GM23338 (cell line): ENCODE data around the gene ZBTB20. TPM values are rescaled to one million over a fixed set of nuclear protein-coding genes. Genes with fewer than 3 reads are reported as not detected.

ENCODE experiments used
- ATAC-seq: fragments of 200-7000 bp; cut with Tn5 transposase; 3 replicates; pipeline ENCODE4 v1.9.1; 2020
- DNase-seq: peaks from one replicate; pipeline ENCODE4 v3.0.0-alpha.2; 2015; ENCODE audit warnings: low spot score
- H2AFZ ChIP-seq: fragments of 200-600 bp; sonication (generic); 2 replicates; pipeline ENCODE4 v1.8.0; 2016; ENCODE audit warnings: antibody characterized with exemption, mild to moderate bottlenecking, moderate library complexity
- H3F3A ChIP-seq: fragments of 200-600 bp; sonication (generic); replicated peaks from 2 replicates; pipeline ENCODE4 v1.8.0; 2017; ENCODE audit warnings: antibody characterized with exemption, mixed run types, low read depth
- H3K27ac ChIP-seq: fragments of 200-600 bp; sonication (generic); 2 replicates; pipeline ENCODE4 v1.6.1; 2016; ENCODE audit warnings: low read depth
- H3K27me3 ChIP-seq: fragments of 200-600 bp; sonication (generic); 2 replicates; pipeline ENCODE4 v1.8.0; 2016; ENCODE audit warnings: mild to moderate bottlenecking, mixed run types, moderate library complexity; ENCODE audit not compliant: insufficient read depth
- H3K36me3 ChIP-seq: fragments of 200-600 bp; sonication (generic); 2 replicates; pipeline ENCODE4 v1.8.0; 2016; ENCODE audit warnings: mild to moderate bottlenecking; ENCODE audit not compliant: insufficient read depth
- H3K4me1 ChIP-seq: fragments of 200-600 bp; sonication (generic); 2 replicates; pipeline ENCODE4 v1.8.0; 2016; ENCODE audit warnings: mild to moderate bottlenecking, moderate library complexity; ENCODE audit not compliant: insufficient read depth
- H3K4me2 ChIP-seq: fragments of 200-600 bp; sonication (generic); 2 replicates; pipeline ENCODE4 v1.7.1; 2017; ENCODE audit warnings: mixed run types
- H3K4me3 ChIP-seq: fragments of 200-600 bp; sonication (generic); 2 replicates; pipeline ENCODE4 v1.6.1; 2016; ENCODE audit warnings: mixed run types
- H3K79me2 ChIP-seq: fragments of 200-600 bp; sonication (generic); replicated peaks from 2 replicates; pipeline ENCODE4 v1.8.0; 2017; ENCODE audit warnings: mild to moderate bottlenecking; ENCODE audit not compliant: insufficient read depth
- H3K9me2 ChIP-seq: fragments of 200-600 bp; sonication (generic); 2 replicates; pipeline ENCODE4 v1.8.0; 2017; ENCODE audit not compliant: insufficient read depth
- H4K20me1 ChIP-seq: fragments of 200-600 bp; sonication (generic); replicated peaks from 2 replicates; pipeline ENCODE4 v1.8.0; 2017; ENCODE audit warnings: mild to moderate bottlenecking; ENCODE audit not compliant: insufficient read depth
- H3K27ac Mint-ChIP-seq: 2 replicates; pipeline ENCODE4 v1.8.0; 2020; ENCODE audit warnings: inconsistent platforms, mild to moderate bottlenecking, moderate library complexity, mixed read lengths
- H3K27me3 Mint-ChIP-seq: 3 replicates; pipeline ENCODE4 v1.8.0; 2022; ENCODE audit warnings: low read depth, mild to moderate bottlenecking, moderate library complexity, mixed read lengths, inconsistent platforms; ENCODE audit not compliant: insufficient read depth, poor library complexity
- H3K36me3 Mint-ChIP-seq: 3 replicates; pipeline ENCODE4 v1.8.0; 2021; ENCODE audit warnings: low read depth, mild to moderate bottlenecking, inconsistent platforms, moderate library complexity, mixed read lengths
- H3K4me1 Mint-ChIP-seq: 3 replicates; pipeline ENCODE4 v1.8.0; 2020; ENCODE audit warnings: mild to moderate bottlenecking, inconsistent platforms, mixed read lengths
- H3K4me3 Mint-ChIP-seq: 3 replicates; pipeline ENCODE4 v1.8.0; 2021; ENCODE audit warnings: moderate library complexity, mild to moderate bottlenecking, inconsistent platforms, mixed read lengths
- H3K9me3 Mint-ChIP-seq: 3 replicates; pipeline ENCODE4 v1.8.0; 2020; ENCODE audit warnings: moderate library complexity, mild to moderate bottlenecking, inconsistent platforms, mixed read lengths
- CREB1 ChIP-seq: fragments of 250-450 bp; sonication (Bioruptor Pico); IDR thresholded peaks from 2 replicates; pipeline ENCODE4 v1.5.0; 2020; ENCODE audit warnings: low read depth, mild to moderate bottlenecking, moderate library complexity
- CTCF ChIP-seq, 2 experiments: fragments of 200-600 bp in 1 of 2; sonication (generic) in 1 of 2; conservative IDR thresholded peaks; 2 replicates each; pipeline versions ENCODE4 v1.5.1 to v1.6.1; 2016 to 2017; ENCODE audit warnings: antibody characterized with exemption in 2 of 2, low read depth in 2 of 2, mild to moderate bottlenecking in 2 of 2, moderate library complexity in 1 of 2
- ETS1 ChIP-seq: IDR thresholded peaks from 2 replicates; pipeline ENCODE4 v1.6.1; 2016; ENCODE audit warnings: antibody characterized with exemption
- EZH2phosphoT487 ChIP-seq: fragments of 200-600 bp; sonication (generic); IDR thresholded peaks from one replicate; pipeline ENCODE4 v1.8.1; 2018; ENCODE audit warnings: antibody characterized with exemption; ENCODE audit not compliant: unreplicated experiment
- NANOG ChIP-seq: IDR thresholded peaks from 2 replicates; pipeline ENCODE4 v1.6.1; 2016; ENCODE audit warnings: antibody characterized with exemption, borderline replicate concordance
- REST ChIP-seq: IDR thresholded peaks from one replicate; pipeline ENCODE4 v1.6.1; 2018; ENCODE audit warnings: antibody characterized with exemption; ENCODE audit not compliant: unreplicated experiment
- ZNF462 ChIP-seq: fragments of 250-450 bp; sonication (Bioruptor Pico); IDR thresholded peaks from 2 replicates; pipeline ENCODE4 v1.5.0; 2020; ENCODE audit warnings: mild to moderate bottlenecking, moderate library complexity
- polyA plus RNA-seq: library from polyadenylated mRNA; unstranded; fragments of >200 nt; fragmentation: Nextera tagmentation; extraction: Ambion mirVana; gene quantifications from 2 replicates; pipeline ENCODE4 v1.2.1, GENCODE V29; 2016
- total RNA-seq: library from RNA; depleted of rRNA; stranded (reverse); fragments of >200 nt; shearing (Covaris generic); gene quantifications from 2 replicates; pipeline ENCODE4 v1.2.3, GENCODE V29; 2014

ZBTB20 gene
- total and polyA plus RNA-seq, 2 experiments from 2014 or later, result 2.0 to 3.3 TPM

- no peak for TF ChIP-seq ETS1
- TF ChIP-seq EZH2phosphoT487, result no peak
- no peak for TF ChIP-seq NANOG
Measured at GRCh38 chr3:114417265-114417664, 729.8 kb downstream of the ZBTB20 start (continued).

GRCh38 chr3:114411811-114412803 lies 735.0 kb downstream of the ZBTB20 start:
- DNase-seq, result no peak
- TF ChIP-seq CREB1, result no peak
- TF ChIP-seq CTCF (conservative IDR thresholded peaks at IDR 0.05; ENCODE audit: low read depth in 2 of 2), result peak in 1 of 2 experiments; percentile 33; a peak in 2 of 4 replicates
- no peak for TF ChIP-seq NANOG
- no peak for TF ChIP-seq ZNF462 (CRISPR knock-in tag)
- TF ChIP-seq REST, result no peak
- Histone ChIP-seq H3K36me3 (no peaks in the 10 kb centered on the region), H3K27ac (peak overlapping the region; percentile 88), H3K79me2 (no peaks in the 10 kb centered on the region), H3K4me3 (peak overlapping the region; percentile 24), H3K4me2 (peak overlapping the region; percentile 62), H2AFZ (peak overlapping the region; percentile 34; the same call in 1 of the 2 replicates), H3K9me2 (no peaks in the 10 kb centered on the region), H3K27me3 (no peaks in the 10 kb centered on the region), H4K20me1 (no peaks in the 10 kb centered on the region), H3F3A (no peaks in the 10 kb centered on the region), H3K4me1 (peaks cover 46% of the 10 kb centered on the region)
- Mint-ChIP-seq H3K4me1 (peaks cover 60% of the 10 kb centered on the region), H3K27ac (peak overlapping the region; percentile 87), H3K9me3 (no peaks in the 10 kb centered on the region), H3K27me3 (no peaks in the 10 kb centered on the region), H3K36me3 (no peaks in the 10 kb centered on the region), H3K4me3 (no peak overlapping the region)
- ATAC-seq, result no peak
